K562 (cell line): ENCODE measurements around the gene FBXO15. TPM values are rescaled to one million over a fixed set of nuclear protein-coding genes. Genes with fewer than 3 reads are reported as not detected.

Experiments
- ASH1L ChIP-seq: fragments of 450-650 bp; IDR thresholded peaks from 2 replicates; pipeline ENCODE4 v1.6.1; 2018; ENCODE audit warnings: borderline replicate concordance, mild to moderate bottlenecking, low read depth; ENCODE audit not compliant: partially characterized antibody
- ATF7 ChIP-seq: fragments of 450-650 bp; IDR thresholded peaks from 2 replicates; pipeline ENCODE4 v1.7.1; 2014; ENCODE audit warnings: mild to moderate bottlenecking, moderate library complexity
- CAMTA2 ChIP-seq: fragments of 250-450 bp; sonication (Bioruptor Pico); conservative IDR thresholded peaks from 2 replicates; pipeline ENCODE4 v1.5.1; 2022
- CBX1 ChIP-seq: sonication (generic); IDR thresholded peaks from 2 replicates; pipeline ENCODE4 v1.6.1; 2016; ENCODE audit warnings: antibody characterized with exemption, low read depth, mild to moderate bottlenecking
- E2F3 ChIP-seq: fragments of 250-450 bp; sonication (Bioruptor Pico); IDR thresholded peaks from 2 replicates; pipeline ENCODE4 v1.4.0; 2020; ENCODE audit warnings: mild to moderate bottlenecking
- EZH2 ChIP-seq: IDR thresholded peaks from 2 replicates; pipeline ENCODE4 v1.6.1; 2012; ENCODE audit warnings: low read depth, mild to moderate bottlenecking, inconsistent platforms, low read length, borderline replicate concordance
- HDAC2 ChIP-seq: fragments of 450-650 bp; IDR thresholded peaks from 2 replicates; pipeline ENCODE4 v1.6.1; 2016; ENCODE audit warnings: mild to moderate bottlenecking
- HDAC3 ChIP-seq: fragments of 450-650 bp; IDR thresholded peaks from 2 replicates; pipeline ENCODE4 v1.6.1; 2018; ENCODE audit warnings: borderline replicate concordance, mild to moderate bottlenecking, moderate library complexity; ENCODE audit not compliant: partially characterized antibody
- HDGF ChIP-seq: fragments of 450-650 bp; IDR thresholded peaks from 2 replicates; pipeline ENCODE4 v1.6.1; 2016
- HNRNPUL1 ChIP-seq: fragments of 200-400 bp; formaldehyde crosslinking; IDR thresholded peaks from 2 replicates; pipeline ENCODE4 v1.6.1; 2017; ENCODE audit warnings: low read length
- JUND ChIP-seq, 2 experiments: IDR thresholded peaks; 2 replicates in 1 of 2; 3 replicates in 1 of 2; pipeline ENCODE4 v1.6.1; 2011; ENCODE audit warnings: borderline replicate concordance in 2 of 2, low read depth in 2 of 2, low read length in 2 of 2, improper control_type of control experiment in 1 of 2, missing biosample characterization in 1 of 2, missing genetic modification characterization in 1 of 2, missing genetic modification reagents in 1 of 2
- KLF16 ChIP-seq: IDR thresholded peaks from 2 replicates; pipeline ENCODE4 v1.6.1; 2016; ENCODE audit warnings: antibody characterized with exemption
- PHF20 ChIP-seq: fragments of 450-650 bp; IDR thresholded peaks from 2 replicates; pipeline ENCODE4 v1.6.1; 2018; ENCODE audit not compliant: partially characterized antibody
- RFX7 ChIP-seq: fragments of 250-450 bp; sonication (Bioruptor Pico); IDR thresholded peaks from 2 replicates; pipeline ENCODE4 v1.5.1; 2021; ENCODE audit warnings: mild to moderate bottlenecking
- RNF2 ChIP-seq: sonication (generic); IDR thresholded peaks from 2 replicates; pipeline ENCODE4 v1.6.1; 2016
- SAFB2 ChIP-seq: fragments of 200-400 bp; formaldehyde crosslinking; IDR thresholded peaks from 2 replicates; pipeline ENCODE4 v1.6.1; 2018; ENCODE audit warnings: borderline replicate concordance, low read length, low read depth, moderate library complexity; ENCODE audit not compliant: severe bottlenecking
- ZNF143 ChIP-seq: sonication (generic); formaldehyde crosslinking; IDR thresholded peaks from 2 replicates; pipeline ENCODE4 v1.9.0; 2022; ENCODE audit warnings: mild to moderate bottlenecking, missing genetic modification reagents
- ZNF24 ChIP-seq: fragments of 450-650 bp; IDR thresholded peaks from 2 replicates; pipeline ENCODE4 v1.6.1; 2016
- ZNF41 ChIP-seq: fragments of 250-450 bp; sonication (Bioruptor Pico); conservative IDR thresholded peaks from 2 replicates; pipeline ENCODE4 v1.4.0; 2020; ENCODE audit warnings: mild to moderate bottlenecking
- ZNF586 ChIP-seq: fragments of 450-650 bp; formaldehyde crosslinking; conservative IDR thresholded peaks from 2 replicates; pipeline ENCODE4 v1.4.0; 2020; ENCODE audit warnings: mild to moderate bottlenecking, moderate library complexity
- ZNF780A ChIP-seq: fragments of 250-450 bp; sonication (Bioruptor Pico); IDR thresholded peaks from 2 replicates; pipeline ENCODE4 v1.5.0; 2021; ENCODE audit warnings: mild to moderate bottlenecking
- polyA plus RNA-seq, 8 experiments: library from polyadenylated mRNA; depleted of rRNA in 4 of 8; stranded (reverse) in 5 of 8; unstranded in 3 of 8; fragments of >200 nt; fragmentation: Nextera tagmentation in 2 of 8; fragmentation: Illumina TruSeq in 1 of 8; extraction: Ambion mirVana in 2 of 8; extraction: Trizol in 1 of 8; gene quantifications; 2 replicates each; pipeline versions ENCODE4 v1.2.1 to v1.2.3, GENCODE V29; 2011 to 2014; ENCODE audit warnings: inconsistent platforms in 1 of 8, missing spikeins in 1 of 8
- total RNA-seq, 7 experiments: library from RNA; depleted of rRNA in 6 of 7; stranded (reverse); fragments of >200 nt in 6 of 7; fragmentation: Illumina TruSeq in 2 of 7; extraction: Trizol in 2 of 7; gene quantifications; 2 replicates each; pipeline versions ENCODE4 v1.2.1 to v1.2.3, GENCODE V29; 2011 to 2021; ENCODE audit warnings: low replicate concordance in 1 of 7
- TF ChIP-seq, protein P1 (sequence below): fragments of 250-450 bp; sonication (Bioruptor Pico); IDR thresholded peaks from 2 replicates; pipeline ENCODE4 v1.8.0; 2022; ENCODE audit warnings: inconsistent platforms, mild to moderate bottlenecking, moderate library complexity, borderline replicate concordance
- TF ChIP-seq, protein P2 (sequence below): fragments of 450-650 bp; IDR thresholded peaks from 2 replicates; pipeline ENCODE4 v1.6.1; 2016; ENCODE audit warnings: mild to moderate bottlenecking
- TF ChIP-seq, protein P3 (sequence below): fragments of 250-450 bp; sonication (Bioruptor Pico); IDR thresholded peaks from 2 replicates; pipeline ENCODE4 v1.5.0; 2021; ENCODE audit warnings: mild to moderate bottlenecking, borderline replicate concordance

The FBXO15 gene
- total and polyA plus RNA-seq, 9 of the 15 experiments (the other 6 are each of a cell fraction or from before 2014, with no cell fraction given) = 0.07 to 0.43 (median 0.27) TPM; not detected in 1

GRCh38 chr18:74147779-74148542 is at the start of gene FBXO15, which contains the start of gene TIMM21 (continued):
- TF ChIP-seq, protein P1, sequence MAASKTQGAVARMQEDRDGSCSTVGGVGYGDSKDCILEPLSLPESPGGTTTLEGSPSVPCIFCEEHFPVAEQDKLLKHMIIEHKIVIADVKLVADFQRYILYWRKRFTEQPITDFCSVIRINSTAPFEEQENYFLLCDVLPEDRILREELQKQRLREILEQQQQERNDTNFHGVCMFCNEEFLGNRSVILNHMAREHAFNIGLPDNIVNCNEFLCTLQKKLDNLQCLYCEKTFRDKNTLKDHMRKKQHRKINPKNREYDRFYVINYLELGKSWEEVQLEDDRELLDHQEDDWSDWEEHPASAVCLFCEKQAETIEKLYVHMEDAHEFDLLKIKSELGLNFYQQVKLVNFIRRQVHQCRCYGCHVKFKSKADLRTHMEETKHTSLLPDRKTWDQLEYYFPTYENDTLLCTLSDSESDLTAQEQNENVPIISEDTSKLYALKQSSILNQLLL = no peak
- TF ChIP-seq CAMTA2 (CRISPR knock-in tag) (no peak), ATF7 (peak; percentile 62), ZNF24 (no peak), E2F3 (peak; percentile 15; the same call in 1 of the 2 replicates), HDAC3 (no peak), ZNF143 (CRISPR knock-in tag) (peak; percentile 95), SAFB2 (no peak), HDGF (no peak), JUND (IDR thresholded peaks at IDR 0.05; ENCODE audit: borderline replicate concordance, low read depth, low read length) (peak; percentile 27; the same call in 1 of the 2 replicates), JUND (tag; IDR thresholded peaks at IDR 0.05; ENCODE audit: borderline replicate concordance, low read depth, low read length) (no peak), PHF20 (peak; percentile 77), KLF16 (no peak), ZNF780A (no peak), HDAC2 (no peak), ASH1L (no peak), EZH2 (no peak), RFX7 (no peak), ZNF586 (CRISPR knock-in tag) (no peak), ZNF41 (CRISPR knock-in tag) (no peak), CBX1 (no peak; the same call in 1 of the 2 replicates), HNRNPUL1 (no peak), RNF2 (peak; percentile 20; the same call in 1 of the 2 replicates)
- TF ChIP-seq, protein P2, sequence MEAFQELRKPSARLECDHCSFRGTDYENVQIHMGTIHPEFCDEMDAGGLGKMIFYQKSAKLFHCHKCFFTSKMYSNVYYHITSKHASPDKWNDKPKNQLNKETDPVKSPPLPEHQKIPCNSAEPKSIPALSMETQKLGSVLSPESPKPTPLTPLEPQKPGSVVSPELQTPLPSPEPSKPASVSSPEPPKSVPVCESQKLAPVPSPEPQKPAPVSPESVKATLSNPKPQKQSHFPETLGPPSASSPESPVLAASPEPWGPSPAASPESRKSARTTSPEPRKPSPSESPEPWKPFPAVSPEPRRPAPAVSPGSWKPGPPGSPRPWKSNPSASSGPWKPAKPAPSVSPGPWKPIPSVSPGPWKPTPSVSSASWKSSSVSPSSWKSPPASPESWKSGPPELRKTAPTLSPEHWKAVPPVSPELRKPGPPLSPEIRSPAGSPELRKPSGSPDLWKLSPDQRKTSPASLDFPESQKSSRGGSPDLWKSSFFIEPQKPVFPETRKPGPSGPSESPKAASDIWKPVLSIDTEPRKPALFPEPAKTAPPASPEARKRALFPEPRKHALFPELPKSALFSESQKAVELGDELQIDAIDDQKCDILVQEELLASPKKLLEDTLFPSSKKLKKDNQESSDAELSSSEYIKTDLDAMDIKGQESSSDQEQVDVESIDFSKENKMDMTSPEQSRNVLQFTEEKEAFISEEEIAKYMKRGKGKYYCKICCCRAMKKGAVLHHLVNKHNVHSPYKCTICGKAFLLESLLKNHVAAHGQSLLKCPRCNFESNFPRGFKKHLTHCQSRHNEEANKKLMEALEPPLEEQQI = no peak
- TF ChIP-seq, protein P3, sequence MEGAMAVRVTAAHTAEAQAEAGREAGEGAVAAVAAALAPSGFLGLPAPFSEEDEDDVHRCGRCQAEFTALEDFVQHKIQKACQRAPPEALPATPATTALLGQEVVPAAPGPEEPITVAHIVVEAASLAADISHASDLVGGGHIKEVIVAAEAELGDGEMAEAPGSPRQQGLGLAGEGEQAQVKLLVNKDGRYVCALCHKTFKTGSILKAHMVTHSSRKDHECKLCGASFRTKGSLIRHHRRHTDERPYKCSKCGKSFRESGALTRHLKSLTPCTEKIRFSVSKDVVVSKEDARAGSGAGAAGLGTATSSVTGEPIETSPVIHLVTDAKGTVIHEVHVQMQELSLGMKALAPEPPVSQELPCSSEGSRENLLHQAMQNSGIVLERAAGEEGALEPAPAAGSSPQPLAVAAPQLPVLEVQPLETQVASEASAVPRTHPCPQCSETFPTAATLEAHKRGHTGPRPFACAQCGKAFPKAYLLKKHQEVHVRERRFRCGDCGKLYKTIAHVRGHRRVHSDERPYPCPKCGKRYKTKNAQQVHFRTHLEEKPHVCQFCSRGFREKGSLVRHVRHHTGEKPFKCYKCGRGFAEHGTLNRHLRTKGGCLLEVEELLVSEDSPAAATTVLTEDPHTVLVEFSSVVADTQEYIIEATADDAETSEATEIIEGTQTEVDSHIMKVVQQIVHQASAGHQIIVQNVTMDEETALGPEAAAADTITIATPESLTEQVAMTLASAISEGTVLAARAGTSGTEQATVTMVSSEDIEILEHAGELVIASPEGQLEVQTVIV (CRISPR knock-in tag) = no peak
